ENCODE results near the gene ZNF474.

Gene ZNF474

GRCh38 chr5:122183098-122183787 is 53.9 kb downstream of the ZNF474 start:
- peak; percentile 8 for DNase-seq

- DNase-seq, result no peak
Observed at GRCh38 chr5:122183788-122184170, 54.4 kb downstream of the ZNF474 start.

- DNase-seq, result no peak
Observed at GRCh38 chr5:122184676-122185255, 55.4 kb downstream of the ZNF474 start.

GRCh38 chr5:122187426-122187825 is 58.1 kb downstream of the ZNF474 start:
- DNase-seq, result no peak

GRCh38 chr5:122190156-122190555 is 60.8 kb downstream of the ZNF474 start:
- DNase-seq, result no peak

GRCh38 chr5:122192497-122193496 is 63.5 kb downstream of the ZNF474 start:
- DNase-seq, result peak; percentile 67

GRCh38 chr5:122195802-122196394 is 66.6 kb downstream of the ZNF474 start:
- DNase-seq, result peak; percentile 17

GRCh38 chr5:122199146-122199545 is 69.8 kb downstream of the ZNF474 start:
- DNase-seq, result no peak

- no peak for DNase-seq
Observed at GRCh38 chr5:122200450-122200849, 71.1 kb downstream of the ZNF474 start.

GRCh38 chr5:122200865-122201264 is 71.5 kb downstream of the ZNF474 start:
- no peak for DNase-seq

GRCh38 chr5:122201365-122201764 is 72.0 kb downstream of the ZNF474 start:
- DNase-seq, result no peak

GRCh38 chr5:122202952-122203351 is 73.6 kb downstream of the ZNF474 start:
- no peak for DNase-seq

Measured in NCI-H526 treated with DMSO at 0.1 percent for 48 hours (cell line).